GM21423 (cell line): ENCODE data around the gene FGF7.
"Not testable (repeated sequence)": the region's sequence is repeated elsewhere in the genome, so short reads cannot be mapped to it uniquely, and the experiment has no call there.

Experiments
- ATAC-seq: cut with Tn5 transposase; IDR thresholded peaks from one replicate; pipeline ENCODE4 v1.9.1; 2021; ENCODE audit warnings: mild to moderate bottlenecking, moderate library complexity; ENCODE audit not compliant: unreplicated experiment

Gene FGF7

GRCh38 chr15:49492151-49492550 lies 69.1 kb downstream of the FGF7 start:
- no peak for ATAC-seq

DNA sequence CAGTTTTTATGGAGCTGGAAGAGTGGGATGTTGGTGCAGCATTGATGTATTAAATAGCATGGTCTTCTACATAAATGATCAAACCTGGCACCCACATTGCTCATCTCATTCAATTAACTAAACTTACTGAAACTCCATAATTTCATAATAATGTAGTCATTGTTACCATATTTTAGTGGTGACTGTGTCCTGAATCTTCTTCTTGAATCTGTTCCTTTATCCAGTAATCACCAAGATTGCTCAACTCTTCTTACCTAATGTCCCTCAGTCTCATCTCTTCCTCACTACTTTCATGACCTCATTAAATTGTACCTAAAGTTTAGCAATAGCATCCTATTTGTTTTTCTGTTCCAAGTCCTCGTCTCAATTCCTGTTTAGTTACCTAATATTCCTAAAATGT lies 69.8 kb downstream of the FGF7 start:
- ATAC-seq: no peak

DNA sequence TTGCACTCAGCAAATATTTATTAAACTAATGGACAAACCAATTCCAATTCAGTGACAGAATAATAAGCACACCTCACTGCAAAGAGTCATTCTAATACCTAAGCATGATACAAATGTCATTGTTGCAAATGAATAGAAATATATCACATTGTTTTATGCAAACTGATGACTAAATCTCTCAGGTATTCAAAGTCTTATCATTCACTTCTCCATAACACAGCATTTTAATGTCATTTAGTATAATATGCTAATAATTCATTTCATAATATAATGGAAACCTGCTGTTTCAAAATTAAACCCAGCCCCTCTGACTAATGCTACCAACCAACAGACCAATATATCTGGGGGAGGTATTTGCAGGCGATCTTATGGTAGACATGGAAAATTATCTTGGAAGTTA lies 71.8 kb downstream of the FGF7 start:
- no peak for ATAC-seq

GRCh38 chr15:49495993-49496753 lies 73.1 kb downstream of the FGF7 start:
- ATAC-seq: no peak

- no peak for ATAC-seq
Observed at GRCh38 chr15:49501586-49501985, 78.5 kb downstream of the FGF7 start.

DNA sequence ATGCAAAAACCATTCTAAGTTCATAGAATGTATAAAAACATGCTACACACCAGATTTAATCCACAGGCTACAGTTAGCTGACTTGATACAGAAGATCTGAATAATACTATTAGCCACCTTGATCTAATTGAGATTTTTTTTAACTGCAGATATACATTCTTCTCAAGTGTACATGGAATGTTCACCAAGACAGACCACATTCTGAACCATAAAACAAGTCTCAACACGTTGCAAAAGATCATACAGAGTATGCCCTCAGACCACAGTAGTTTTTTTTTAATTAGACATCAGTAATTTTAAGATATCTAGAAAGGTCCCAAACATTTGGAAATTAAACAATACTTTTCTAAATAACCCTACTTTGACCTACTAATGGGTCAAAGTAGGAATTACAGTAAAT lies 83.3 kb downstream of the FGF7 start:
- ATAC-seq: no peak

- ATAC-seq: no peak
Observed at GRCh38 chr15:49507261-49507660, 84.2 kb downstream of the FGF7 start.

GRCh38 chr15:49512739-49513138 lies 89.7 kb downstream of the FGF7 start:
- not testable (repeated sequence) for ATAC-seq

DNA sequence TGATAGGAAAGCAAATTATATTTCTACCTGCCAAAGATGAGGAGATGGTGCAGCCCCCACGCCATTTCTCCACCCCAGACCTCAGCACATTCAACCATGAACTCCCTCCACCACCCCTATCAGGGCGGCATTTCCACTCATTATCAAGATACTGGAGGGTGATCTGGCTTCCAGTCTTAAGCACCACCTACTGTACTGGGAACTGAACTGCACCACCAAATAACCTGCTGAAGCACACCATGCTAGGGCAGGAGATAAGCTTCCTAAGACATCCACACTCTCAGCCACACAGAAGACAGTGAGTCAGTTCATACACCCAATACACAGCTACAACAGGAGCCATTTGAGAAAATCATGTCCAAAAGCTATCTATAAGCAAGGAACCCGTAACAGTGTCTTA lies 98.8 kb downstream of the FGF7 start:
- ATAC-seq: no peak

DNA sequence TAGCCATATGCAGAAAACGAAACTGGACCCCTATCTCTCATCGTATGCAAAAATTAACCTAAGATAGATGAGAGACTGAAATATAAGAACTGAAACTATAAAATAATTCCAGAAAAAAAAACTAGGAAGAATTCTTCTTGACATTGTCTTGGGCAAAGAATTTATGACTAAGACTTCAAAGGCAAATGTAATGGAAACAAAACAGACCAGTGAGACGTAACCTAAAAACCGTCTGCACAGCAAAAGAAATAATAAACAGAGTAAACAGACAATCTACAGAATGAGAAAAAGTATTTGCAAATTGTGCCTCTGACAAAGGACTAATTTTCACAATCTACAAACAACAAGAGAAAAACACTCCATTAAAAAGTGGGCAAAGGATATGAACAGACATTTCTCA lies 105.2 kb downstream of the FGF7 start:
- ATAC-seq: no peak

GRCh38 chr15:49530092-49530491 lies 107.0 kb downstream of the FGF7 start:
- ATAC-seq: no peak
